Measurements from ENCODE around the gene VN1R5. TPM values are rescaled to one million over a fixed set of nuclear protein-coding genes. Genes with fewer than 3 reads are reported as not detected.
A peak's percentile ranks its signal among the peaks of the same experiment; 100 is the strongest.

Gene VN1R5
- total and polyA plus RNA-seq, 2 of the 13 experiments (the other 11 are each of a cell fraction or from before 2014, with no cell fraction given) = not detected

GRCh38 chr1:247303216-247303615 lies 47.3 kb downstream of the VN1R5 start:
- Histone ChIP-seq H2AFZ (ENCODE audit: low read length) (no peak overlapping the region), H3K36me3 (replicated peaks in 1 of 2; ENCODE audit: control insufficient read depth in 1 of 2, insufficient read depth in 2 of 2, low read length in 2 of 2) (peaks cover 21 to 31% of the 10 kb centered on the region in 2 experiments; a peak in 4 of 5 replicates), H3K79me2 (ENCODE audit: insufficient read depth, low read length) (no peaks in the 10 kb centered on the region), H3K27me3 (ENCODE audit: control insufficient read depth in 1 of 2, insufficient read depth in 2 of 2, low read length in 2 of 2) (no peaks in the 10 kb centered on the region), H3K4me2 (ENCODE audit: low read depth, low read length) (0 out of 2 replicates have a peak overlapping the region, but pooled peaks have one; percentile 2), H4K20me1 (ENCODE audit: insufficient read depth, low read length) (no peaks in the 10 kb centered on the region), H3K9ac (ENCODE audit: insufficient read depth, low read depth, low read length) (no peak overlapping the region), H3K4me1 (ENCODE audit: insufficient read depth, low read length) (peaks cover 19% of the 10 kb centered on the region), H3K27ac (ENCODE audit: extremely low read length, insufficient read depth, low read length) (peak overlapping the region; percentile 23), H3K9me3 (ENCODE audit: low read length) (no peaks in the 10 kb centered on the region), H3K4me3 (replicated peaks in 1 of 3; ENCODE audit: insufficient read depth in 1 of 3, low read depth in 2 of 3, low read length in 3 of 3) (no peak overlapping the region)
- FAIRE-seq (no peak), DNase-seq (ENCODE audit: low spot score) (peak; percentile 22), ATAC-seq (peak; percentile 65)
- BruUV-seq (replicated peaks) = no TSS peak
- in situ Hi-C loops (cut with HindIII; ENCODE audit: extremely low pct_ligation_motif_present, low pct_unique_long_range_greater_than_20kb) = no loop called here
- WGBS (ENCODE audit: low lambda C conversion rate) = 60% methylated on average over 5 of the region's 5 CpGs
- CTCF ChIA-PET (ENCODE audit: low intra/inter-chr PET ratio, low total read pairs) = no interaction called here
- intact Hi-C loops (cut with micrococcal nuclease; ENCODE audit: unreplicated experiment) = no loop called here
- TF ChIP-seq, protein P1, sequence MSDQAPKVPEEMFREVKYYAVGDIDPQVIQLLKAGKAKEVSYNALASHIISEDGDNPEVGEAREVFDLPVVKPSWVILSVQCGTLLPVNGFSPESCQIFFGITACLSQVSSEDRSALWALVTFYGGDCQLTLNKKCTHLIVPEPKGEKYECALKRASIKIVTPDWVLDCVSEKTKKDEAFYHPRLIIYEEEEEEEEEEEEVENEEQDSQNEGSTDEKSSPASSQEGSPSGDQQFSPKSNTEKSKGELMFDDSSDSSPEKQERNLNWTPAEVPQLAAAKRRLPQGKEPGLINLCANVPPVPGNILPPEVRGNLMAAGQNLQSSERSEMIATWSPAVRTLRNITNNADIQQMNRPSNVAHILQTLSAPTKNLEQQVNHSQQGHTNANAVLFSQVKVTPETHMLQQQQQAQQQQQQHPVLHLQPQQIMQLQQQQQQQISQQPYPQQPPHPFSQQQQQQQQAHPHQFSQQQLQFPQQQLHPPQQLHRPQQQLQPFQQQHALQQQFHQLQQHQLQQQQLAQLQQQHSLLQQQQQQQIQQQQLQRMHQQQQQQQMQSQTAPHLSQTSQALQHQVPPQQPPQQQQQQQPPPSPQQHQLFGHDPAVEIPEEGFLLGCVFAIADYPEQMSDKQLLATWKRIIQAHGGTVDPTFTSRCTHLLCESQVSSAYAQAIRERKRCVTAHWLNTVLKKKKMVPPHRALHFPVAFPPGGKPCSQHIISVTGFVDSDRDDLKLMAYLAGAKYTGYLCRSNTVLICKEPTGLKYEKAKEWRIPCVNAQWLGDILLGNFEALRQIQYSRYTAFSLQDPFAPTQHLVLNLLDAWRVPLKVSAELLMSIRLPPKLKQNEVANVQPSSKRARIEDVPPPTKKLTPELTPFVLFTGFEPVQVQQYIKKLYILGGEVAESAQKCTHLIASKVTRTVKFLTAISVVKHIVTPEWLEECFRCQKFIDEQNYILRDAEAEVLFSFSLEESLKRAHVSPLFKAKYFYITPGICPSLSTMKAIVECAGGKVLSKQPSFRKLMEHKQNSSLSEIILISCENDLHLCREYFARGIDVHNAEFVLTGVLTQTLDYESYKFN (CRISPR knock-in tag; conservative IDR thresholded peaks at IDR 0.05) = peak; percentile 65
- TF ChIP-seq ELF1 (CRISPR knock-in tag; IDR thresholded peaks at IDR 0.05) (peak; percentile 70), TRIM22 (IDR thresholded peaks at IDR 0.05) (no peak), ARID5B (CRISPR knock-in tag; IDR thresholded peaks at IDR 0.05) (peak; percentile 26; the same call in 1 of the 2 replicates), HNF4A (CRISPR knock-in tag; IDR thresholded peaks at IDR 0.05) (peak; percentile 62), MED1 (CRISPR knock-in tag; IDR thresholded peaks at IDR 0.05) (0 out of 2 replicates have a peak, but pooled peaks have one; percentile 14), RXRB (CRISPR knock-in tag; IDR thresholded peaks at IDR 0.05; ENCODE audit: borderline replicate concordance) (peak; percentile 14; the same call in 1 of the 2 replicates), ETV5 (CRISPR knock-in tag; IDR thresholded peaks at IDR 0.05; ENCODE audit: borderline replicate concordance) (peak; percentile 12; the same call in 1 of the 2 replicates), ELF3 (CRISPR knock-in tag; IDR thresholded peaks at IDR 0.05) (peak; percentile 91)
- TF ChIP-seq, protein P2, sequence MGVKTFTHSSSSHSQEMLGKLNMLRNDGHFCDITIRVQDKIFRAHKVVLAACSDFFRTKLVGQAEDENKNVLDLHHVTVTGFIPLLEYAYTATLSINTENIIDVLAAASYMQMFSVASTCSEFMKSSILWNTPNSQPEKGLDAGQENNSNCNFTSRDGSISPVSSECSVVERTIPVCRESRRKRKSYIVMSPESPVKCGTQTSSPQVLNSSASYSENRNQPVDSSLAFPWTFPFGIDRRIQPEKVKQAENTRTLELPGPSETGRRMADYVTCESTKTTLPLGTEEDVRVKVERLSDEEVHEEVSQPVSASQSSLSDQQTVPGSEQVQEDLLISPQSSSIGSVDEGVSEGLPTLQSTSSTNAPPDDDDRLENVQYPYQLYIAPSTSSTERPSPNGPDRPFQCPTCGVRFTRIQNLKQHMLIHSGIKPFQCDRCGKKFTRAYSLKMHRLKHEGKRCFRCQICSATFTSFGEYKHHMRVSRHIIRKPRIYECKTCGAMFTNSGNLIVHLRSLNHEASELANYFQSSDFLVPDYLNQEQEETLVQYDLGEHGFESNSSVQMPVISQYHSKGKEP (CRISPR knock-in tag; IDR thresholded peaks at IDR 0.05) = no peak
- POLR2A ChIA-PET = no interaction called here
